IMR-90 (cell line): Measurements from ENCODE around the gene CBX3.

Experiments
- FOS ChIP-seq: fragments of 150-350 bp; IDR thresholded peaks from 2 replicates; pipeline ENCODE4 v1.6.1; 2016; ENCODE audit warnings: low read depth, low read length
- POLR2A ChIP-seq: IDR thresholded peaks from 2 replicates; pipeline ENCODE4 v1.6.1; 2012; ENCODE audit warnings: mild to moderate bottlenecking, low read depth, low read length
- RCOR1 ChIP-seq: IDR thresholded peaks from 2 replicates; pipeline ENCODE4 v1.6.1; 2012; ENCODE audit warnings: mild to moderate bottlenecking, low read length, improper control_type of control experiment; ENCODE audit not compliant: insufficient replicate concordance
- TF ChIP-seq, protein P1 (sequence below): conservative IDR thresholded peaks from 2 replicates; pipeline ENCODE4 v1.5.1; 2012; ENCODE audit warnings: mild to moderate bottlenecking, low read depth, low read length, improper control_type of control experiment
- TF ChIP-seq, protein P2 (sequence below): fragments of 150-350 bp; IDR thresholded peaks from 2 replicates; pipeline ENCODE4 v1.6.1; 2017; ENCODE audit warnings: mild to moderate bottlenecking, antibody characterized with exemption, low read length, low read depth

DNA sequence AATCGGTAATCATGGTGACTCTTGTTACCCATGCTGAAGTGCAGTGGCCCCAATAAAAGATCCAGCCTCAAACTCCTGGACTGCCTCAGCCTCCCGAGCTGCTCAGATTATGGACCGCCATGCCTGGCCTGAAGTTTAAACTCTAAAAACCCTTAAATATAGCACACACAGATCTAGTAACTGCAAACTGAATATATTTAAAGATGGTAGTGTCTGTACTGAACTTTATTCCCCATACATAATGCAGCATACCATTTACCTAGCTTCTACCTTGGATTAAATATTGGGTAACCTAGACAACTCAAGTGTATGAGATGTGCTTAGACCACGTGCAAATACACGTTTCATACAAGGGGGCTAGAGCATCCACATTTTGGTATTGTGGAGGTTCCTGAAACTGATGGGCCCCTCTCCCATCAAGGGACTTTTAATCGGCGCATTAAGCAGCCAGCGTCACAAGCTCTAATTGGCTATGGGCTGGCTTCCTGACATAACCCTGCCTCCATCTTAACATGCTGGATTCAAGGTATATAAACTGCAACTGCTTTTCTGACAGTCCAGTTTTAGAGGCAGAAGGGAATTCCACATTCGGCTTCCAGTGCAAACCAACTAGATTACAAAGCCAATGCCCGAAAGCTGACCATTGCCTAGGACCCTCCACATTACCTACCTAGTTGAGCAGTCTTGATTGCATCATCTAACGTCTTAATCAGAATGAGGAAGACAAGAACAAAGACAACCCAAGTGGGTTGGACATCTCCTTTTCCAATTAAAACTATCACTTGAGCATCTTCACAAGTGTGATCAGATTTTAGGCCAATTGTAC is 14.0 kb upstream of the CBX3 start:
- no peak for TF ChIP-seq RCOR1
- TF ChIP-seq, protein P1, sequence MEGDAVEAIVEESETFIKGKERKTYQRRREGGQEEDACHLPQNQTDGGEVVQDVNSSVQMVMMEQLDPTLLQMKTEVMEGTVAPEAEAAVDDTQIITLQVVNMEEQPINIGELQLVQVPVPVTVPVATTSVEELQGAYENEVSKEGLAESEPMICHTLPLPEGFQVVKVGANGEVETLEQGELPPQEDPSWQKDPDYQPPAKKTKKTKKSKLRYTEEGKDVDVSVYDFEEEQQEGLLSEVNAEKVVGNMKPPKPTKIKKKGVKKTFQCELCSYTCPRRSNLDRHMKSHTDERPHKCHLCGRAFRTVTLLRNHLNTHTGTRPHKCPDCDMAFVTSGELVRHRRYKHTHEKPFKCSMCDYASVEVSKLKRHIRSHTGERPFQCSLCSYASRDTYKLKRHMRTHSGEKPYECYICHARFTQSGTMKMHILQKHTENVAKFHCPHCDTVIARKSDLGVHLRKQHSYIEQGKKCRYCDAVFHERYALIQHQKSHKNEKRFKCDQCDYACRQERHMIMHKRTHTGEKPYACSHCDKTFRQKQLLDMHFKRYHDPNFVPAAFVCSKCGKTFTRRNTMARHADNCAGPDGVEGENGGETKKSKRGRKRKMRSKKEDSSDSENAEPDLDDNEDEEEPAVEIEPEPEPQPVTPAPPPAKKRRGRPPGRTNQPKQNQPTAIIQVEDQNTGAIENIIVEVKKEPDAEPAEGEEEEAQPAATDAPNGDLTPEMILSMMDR = no peak
- TF ChIP-seq, protein P2, sequence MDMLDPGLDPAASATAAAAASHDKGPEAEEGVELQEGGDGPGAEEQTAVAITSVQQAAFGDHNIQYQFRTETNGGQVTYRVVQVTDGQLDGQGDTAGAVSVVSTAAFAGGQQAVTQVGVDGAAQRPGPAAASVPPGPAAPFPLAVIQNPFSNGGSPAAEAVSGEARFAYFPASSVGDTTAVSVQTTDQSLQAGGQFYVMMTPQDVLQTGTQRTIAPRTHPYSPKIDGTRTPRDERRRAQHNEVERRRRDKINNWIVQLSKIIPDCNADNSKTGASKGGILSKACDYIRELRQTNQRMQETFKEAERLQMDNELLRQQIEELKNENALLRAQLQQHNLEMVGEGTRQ = no peak
- TF ChIP-seq FOS = no peak
- peak; percentile 70; the same call in 1 of the 2 replicates for TF ChIP-seq POLR2A
